Thyroid gland (tissue), 4 donors: ENCODE data around the gene SLC25A30.

Source experiments
- CTCF ChIP-seq, 6 experiments: fragments of 200-600 bp in 3 of 6; fragments of 450-650 bp in 3 of 6; sonication (generic) in 3 of 6; IDR thresholded peaks; one replicate each; pipeline ENCODE4 v1.5.1; 2016 to 2019; ENCODE audit warnings: antibody characterized with exemption in 6 of 6, mild to moderate bottlenecking in 2 of 6, inconsistent platforms in 1 of 6, moderate library complexity in 1 of 6
- POLR2A ChIP-seq, 2 donors: fragments of 450-650 bp; IDR thresholded peaks; one replicate each; pipeline ENCODE4 v1.6.1; 2017; ENCODE audit warnings: antibody characterized with exemption in 2 of 2, mild to moderate bottlenecking in 2 of 2, moderate library complexity in 1 of 2

GRCh38 chr13:45432737-45433380 is 14.7 kb upstream of the SLC25A30 start:
- TF ChIP-seq CTCF (IDR thresholded peaks at IDR 0.05) (no peak), POLR2A (IDR thresholded peaks at IDR 0.05) (no peak)
